ENCODE results near the gene MON1B.

- TF ChIP-seq POLR2A (IDR thresholded peaks at IDR 0.05) (no peak), CTCF (IDR thresholded peaks at IDR 0.05) (no peak)
These were observed 33.5 kb upstream of the MON1B start for GRCh38 chr16:77157346-77158058.

Measured in transverse colon (tissue), 3 donors.